ENCODE measurements around the gene APBA2.
A peak's percentile ranks its signal among the peaks of the same experiment; 100 is the strongest.

APBA2 gene

GRCh38 chr15:29138260-29138659 lies 252.5 kb downstream of the APBA2 start:
- no peak for TF ChIP-seq GATA1 (IDR thresholded peaks at IDR 0.05; ENCODE audit: low read depth, low read length)
- no peak for TF ChIP-seq POLR2A (IDR thresholded peaks at IDR 0.05; ENCODE audit: low read length)
- no peak for DNase-seq

DNA sequence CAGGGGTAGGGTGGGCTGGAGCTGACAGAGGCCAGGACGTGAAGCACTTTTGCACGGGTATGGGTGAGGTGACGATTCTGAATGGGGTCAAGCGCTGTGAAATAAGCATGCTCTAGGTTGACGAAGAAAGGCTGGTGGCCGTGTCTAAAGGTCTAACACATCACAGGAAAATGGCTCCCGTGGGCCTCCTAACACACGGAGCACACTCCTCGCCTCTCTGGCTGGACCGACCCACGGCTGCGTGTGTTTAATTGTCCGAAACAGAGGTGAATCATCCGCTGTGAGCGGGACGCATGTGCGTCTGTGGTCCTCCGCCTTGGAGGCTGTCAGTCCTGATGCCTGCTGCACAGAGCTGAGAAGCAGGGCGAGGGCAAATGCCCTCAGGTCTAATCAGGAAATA lies 253.3 kb downstream of the APBA2 start:
- TF ChIP-seq GATA1 (IDR thresholded peaks at IDR 0.05; ENCODE audit: low read depth, low read length) (no peak), POLR2A (IDR thresholded peaks at IDR 0.05; ENCODE audit: low read length) (no peak)
- no peak for DNase-seq

GRCh38 chr15:29139540-29140459 lies 254.0 kb downstream of the APBA2 start:
- TF ChIP-seq POLR2A (IDR thresholded peaks at IDR 0.05; ENCODE audit: low read length) (no peak), GATA1 (IDR thresholded peaks at IDR 0.05; ENCODE audit: low read depth, low read length) (no peak)
- DNase-seq, result peak; percentile 18 to 45

GRCh38 chr15:29140475-29141307 lies 254.9 kb downstream of the APBA2 start:
- no peak for TF ChIP-seq GATA1 (IDR thresholded peaks at IDR 0.05; ENCODE audit: low read depth, low read length)
- TF ChIP-seq POLR2A (IDR thresholded peaks at IDR 0.05; ENCODE audit: low read length), result no peak
- no peak for DNase-seq

DNA sequence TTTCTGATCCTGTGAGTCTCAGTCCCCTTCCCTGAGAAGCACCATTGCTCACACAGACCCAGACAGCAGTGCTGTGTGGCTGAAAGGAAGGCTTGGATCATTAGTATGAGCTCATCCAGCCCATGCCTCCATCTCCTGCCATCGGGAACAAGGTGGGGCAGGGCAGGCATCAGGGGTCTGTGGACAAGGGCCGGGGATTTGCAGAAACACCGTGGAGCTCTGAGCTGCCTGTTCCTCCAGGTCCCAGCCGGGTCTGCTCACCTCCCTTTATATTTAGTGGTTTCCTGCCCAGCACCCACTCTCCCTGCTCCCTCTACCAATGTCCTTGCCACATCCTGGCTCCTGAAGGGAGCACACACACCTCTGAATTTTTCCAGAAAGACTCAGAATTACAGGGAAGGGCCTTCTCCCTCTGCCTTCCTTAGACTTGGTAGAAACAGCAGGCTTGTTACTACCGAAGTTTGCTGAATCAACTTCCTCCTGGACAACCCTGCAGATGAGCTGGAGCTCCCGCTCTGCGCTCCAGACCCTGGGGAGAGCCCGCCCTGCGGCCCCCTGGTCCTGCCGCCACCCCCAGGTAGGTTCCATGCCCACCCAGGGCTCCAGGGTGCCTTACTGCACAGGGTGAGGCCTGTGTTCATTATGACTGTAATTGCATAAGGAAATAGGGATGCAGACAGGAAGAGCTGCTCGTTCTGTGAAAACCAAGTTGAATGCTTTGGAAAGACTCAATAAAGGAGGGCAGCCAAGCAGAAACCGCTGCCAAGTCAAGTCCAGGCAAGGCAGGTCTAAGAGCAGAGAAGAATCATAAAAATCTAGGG lies 255.7 kb downstream of the APBA2 start:
- TF ChIP-seq GATA1 (IDR thresholded peaks at IDR 0.05; ENCODE audit: low read depth, low read length) (no peak), POLR2A (IDR thresholded peaks at IDR 0.05; ENCODE audit: low read length) (no peak)
- DNase-seq, result no peak

DNA sequence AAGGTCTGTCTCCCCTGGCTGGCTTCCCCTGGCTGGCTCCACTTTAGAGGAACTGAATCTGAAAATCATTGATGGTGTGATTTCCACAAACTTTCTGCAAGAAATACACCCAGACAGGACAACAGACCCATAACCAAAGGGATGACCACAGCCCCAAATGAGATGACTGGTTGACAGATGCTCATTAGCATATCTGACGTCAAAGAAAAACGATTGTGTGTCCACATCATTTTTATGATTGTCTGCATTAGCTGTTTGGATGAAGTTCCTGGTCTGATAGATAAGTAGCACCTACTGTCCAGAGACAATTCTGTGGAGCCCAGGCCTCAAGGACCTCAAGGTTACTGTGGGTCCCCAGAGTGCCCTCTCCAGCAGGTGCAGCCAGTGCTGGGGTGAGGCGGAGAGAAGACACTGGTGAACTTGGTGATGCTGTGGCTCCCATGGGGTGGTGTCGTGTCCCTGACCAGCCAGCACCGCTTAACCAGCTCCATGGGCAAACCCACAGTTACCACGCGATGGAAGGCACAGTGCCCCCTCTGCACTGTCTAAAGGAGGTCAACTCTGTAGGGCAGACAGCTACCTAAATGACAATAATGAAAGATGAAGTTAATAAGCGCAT lies 256.5 kb downstream of the APBA2 start:
- TF ChIP-seq POLR2A (IDR thresholded peaks at IDR 0.05; ENCODE audit: low read length), result no peak
- no peak for TF ChIP-seq GATA1 (IDR thresholded peaks at IDR 0.05; ENCODE audit: low read depth, low read length)
- no peak for DNase-seq

DNA sequence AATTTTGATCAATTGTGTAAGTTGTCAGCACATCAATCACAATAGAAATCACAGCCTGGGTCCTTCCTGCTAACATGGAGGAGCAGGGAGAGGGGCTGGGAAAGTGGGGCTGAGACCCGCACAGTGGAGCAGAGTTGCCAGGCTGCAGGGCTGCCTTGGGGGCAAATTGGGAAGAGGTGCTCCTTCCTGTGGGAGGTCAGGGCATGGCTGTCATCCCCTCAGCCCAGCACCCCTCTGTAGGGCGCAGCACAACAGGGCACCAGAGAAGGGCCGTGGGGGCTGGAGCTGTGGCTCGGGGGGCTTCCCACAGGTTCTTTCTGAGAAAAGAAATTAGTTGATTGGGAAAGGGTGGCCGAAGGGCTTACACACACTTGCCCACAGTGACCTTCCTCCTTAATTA lies 257.5 kb downstream of the APBA2 start:
- TF ChIP-seq POLR2A (IDR thresholded peaks at IDR 0.05; ENCODE audit: low read length) (no peak), GATA1 (IDR thresholded peaks at IDR 0.05; ENCODE audit: low read depth, low read length) (no peak)
- no peak for DNase-seq

DNA sequence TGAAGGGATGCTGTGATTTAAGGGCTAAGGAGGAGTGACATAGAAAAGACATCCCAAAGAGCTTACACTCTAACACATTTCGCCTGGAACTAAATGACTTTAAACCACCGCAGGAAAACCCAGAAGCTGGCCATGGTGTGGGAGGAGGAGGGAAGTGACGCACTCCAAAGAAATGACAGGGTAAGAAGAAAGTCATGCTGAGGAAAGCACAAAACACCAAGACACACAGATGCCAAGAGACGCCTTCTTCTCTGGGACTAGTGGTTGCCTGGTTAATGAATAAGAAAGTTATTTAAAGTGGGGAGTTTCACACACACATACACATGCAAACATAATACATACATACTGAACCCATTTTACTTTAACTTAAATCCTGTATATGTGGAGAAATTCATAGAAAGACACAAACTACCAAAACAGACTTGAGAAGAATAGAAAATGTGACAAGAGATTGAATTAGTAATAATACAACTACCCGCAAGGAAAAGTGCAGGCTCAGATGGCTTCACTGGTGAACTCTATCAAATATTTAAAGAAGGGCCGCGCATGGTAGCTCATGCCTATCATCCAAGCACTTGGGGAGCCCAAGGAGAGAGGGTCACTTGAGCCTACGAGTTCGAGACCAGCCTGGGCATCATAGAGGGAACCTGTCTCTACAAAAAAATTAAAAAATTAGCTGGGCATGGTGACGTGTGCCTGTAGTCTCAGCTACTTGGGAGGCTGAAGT lies 258.3 kb downstream of the APBA2 start:
- TF ChIP-seq POLR2A (IDR thresholded peaks at IDR 0.05; ENCODE audit: low read length), result no peak
- TF ChIP-seq GATA1 (IDR thresholded peaks at IDR 0.05; ENCODE audit: low read depth, low read length), result no peak
- no peak for DNase-seq

DNA sequence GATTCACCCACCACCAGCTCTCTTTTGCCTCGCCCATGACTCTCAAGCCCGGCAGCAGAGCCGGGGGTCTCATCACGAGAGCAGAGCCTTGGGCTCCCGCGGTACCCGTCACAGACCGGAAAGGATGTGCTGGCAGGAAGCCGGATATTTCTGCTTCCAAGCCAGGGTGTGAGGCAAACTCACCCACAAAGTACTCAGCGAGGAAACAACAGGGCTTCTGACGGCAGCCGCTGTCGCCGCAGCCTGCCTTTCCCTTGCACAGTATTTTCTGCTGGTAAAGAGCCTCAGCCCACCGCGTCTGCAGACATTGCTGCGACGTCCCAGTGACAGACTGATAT lies 263.9 kb downstream of the APBA2 start:
- TF ChIP-seq POLR2A (IDR thresholded peaks at IDR 0.05; ENCODE audit: low read length), result no peak
- no peak for TF ChIP-seq GATA1 (IDR thresholded peaks at IDR 0.05; ENCODE audit: low read depth, low read length)

GRCh38 chr15:29150515-29151483 lies 265.0 kb downstream of the APBA2 start:
- DNase-seq, result no peak
- TF ChIP-seq POLR2A (IDR thresholded peaks at IDR 0.05; ENCODE audit: low read length) (no peak), GATA1 (IDR thresholded peaks at IDR 0.05; ENCODE audit: low read depth, low read length) (no peak)

More for the DNA sequence above, 263.9 kb downstream of the APBA2 start:
- no peak for DNase-seq

GRCh38 chr15:29151484-29151857 lies 265.7 kb downstream of the APBA2 start:
- no peak for TF ChIP-seq GATA1 (IDR thresholded peaks at IDR 0.05; ENCODE audit: low read depth, low read length)
- TF ChIP-seq POLR2A (IDR thresholded peaks at IDR 0.05; ENCODE audit: low read length), result no peak

GRCh38 chr15:29156521-29156920 lies 270.7 kb downstream of the APBA2 start:
- no peak for DNase-seq
- TF ChIP-seq GATA1 (IDR thresholded peaks at IDR 0.05; ENCODE audit: low read depth, low read length) (no peak), POLR2A (IDR thresholded peaks at IDR 0.05; ENCODE audit: low read length) (no peak)

More at GRCh38 chr15:29151484-29151857, 265.7 kb downstream of the APBA2 start:
- no peak for DNase-seq
